Endothelial cell of umbilical vein (primary cell): ENCODE results near the gene RBM20. TPM values are rescaled to one million over a fixed set of nuclear protein-coding genes. Genes with fewer than 3 reads are reported as not detected.

Experiments used
- BruUV-seq: library from RNA; stranded (reverse); fragments of 400-500 nt; replicated peaks from 2 replicates; lab custom pipeline; 2021; lab: Mats Ljungman, UMichigan
- CTCF ChIA-PET: fragments of 300-600, 350-600 bp; sonication (Branson Sonifier 250); formaldehyde crosslinking; loops from one replicate; lab custom pipeline; 2021; ENCODE audit warnings: antibody characterized with exemption, inconsistent platforms; lab: Charles Lee
- POLR2A ChIA-PET: fragments of 300-600, 350-600 bp; sonication (Branson Sonifier 250); formaldehyde crosslinking; loops from one replicate; lab custom pipeline; 2021; ENCODE audit warnings: antibody characterized with exemption, inconsistent platforms; lab: Charles Lee
- DNase-seq: peaks from one replicate; pipeline ENCODE4 v3.0.0-alpha.2; 2011; ENCODE audit warnings: low read depth, low spot score
- FAIRE-seq: peaks from 2 replicates; lab custom pipeline; 2011; peaks lifted over from hg19 to GRCh38; lab: Jason Lieb, UNC
- H2AFZ ChIP-seq: 2 replicates; pipeline ENCODE4 v1.6.0; 2012; ENCODE audit warnings: low read depth, low read length, control low read depth, inconsistent platforms
- H3K27ac ChIP-seq: 2 replicates; pipeline ENCODE4 v1.5.1; 2011; ENCODE audit warnings: low read depth, mild to moderate bottlenecking, control low read depth, low read length, moderate library complexity; ENCODE audit not compliant: insufficient read depth
- H3K27me3 ChIP-seq, 2 experiments: 2 replicates each; pipeline versions ENCODE4 v1.6.0 to v1.6.1; 2011; ENCODE audit warnings: low read length in 2 of 2, mixed read lengths in 1 of 2; ENCODE audit not compliant: control insufficient read depth in 2 of 2, insufficient read depth in 2 of 2
- H3K36me3 ChIP-seq, 2 experiments: 2 replicates in 1 of 2; 3 replicates in 1 of 2; pipeline ENCODE4 v1.5.1; 2011; ENCODE audit warnings: low read length in 2 of 2, mild to moderate bottlenecking in 1 of 2, moderate library complexity in 1 of 2; ENCODE audit not compliant: control insufficient read depth in 2 of 2, insufficient read depth in 2 of 2; ENCODE audit errors: extremely low read depth in 1 of 2
- H3K4me1 ChIP-seq: 3 replicates; pipeline ENCODE4 v1.5.1; 2011; ENCODE audit warnings: mild to moderate bottlenecking, low read length; ENCODE audit not compliant: control insufficient read depth, insufficient read depth; ENCODE audit errors: extremely low read depth
- H3K4me2 ChIP-seq: 2 replicates; pipeline ENCODE4 v1.6.1; 2011; ENCODE audit warnings: low read length, control low read depth, mixed read lengths; ENCODE audit not compliant: insufficient read depth
- H3K4me3 ChIP-seq, 3 experiments: fragments of 200-600 bp in 1 of 3; sonication (generic), shearing (Covaris generic) in 1 of 3; replicated peaks in 1 of 3; 2 replicates each; pipeline ENCODE4 v1.5.1; 2011 to 2016; ENCODE audit warnings: control low read depth in 3 of 3, low read length in 3 of 3, mild to moderate bottlenecking in 2 of 3, inconsistent platforms in 1 of 3, low read depth in 1 of 3, moderate library complexity in 1 of 3; ENCODE audit not compliant: insufficient read depth in 1 of 3
- H3K79me2 ChIP-seq: 2 replicates; pipeline ENCODE4 v1.6.0; 2012; ENCODE audit warnings: low read length, inconsistent platforms; ENCODE audit not compliant: control insufficient read depth, insufficient read depth
- H3K9ac ChIP-seq: replicated peaks from 2 replicates; pipeline ENCODE3; 2011; ENCODE audit warnings: low read length, control low read depth; ENCODE audit not compliant: insufficient read depth; ENCODE audit errors: extremely low read depth
- H3K9me1 ChIP-seq: replicated peaks from 3 replicates; pipeline ENCODE4 v1.6.0; 2011; ENCODE audit warnings: mild to moderate bottlenecking, low read length; ENCODE audit not compliant: control insufficient read depth, insufficient read depth; ENCODE audit errors: extremely low read depth
- H3K9me3 ChIP-seq: replicated peaks from 2 replicates; pipeline ENCODE4 v1.5.1; 2012; ENCODE audit warnings: low read length, inconsistent platforms; ENCODE audit not compliant: control insufficient read depth, insufficient read depth
- H4K20me1 ChIP-seq: replicated peaks from 2 replicates; pipeline ENCODE3; 2011; ENCODE audit warnings: mild to moderate bottlenecking, low read length; ENCODE audit not compliant: control insufficient read depth, insufficient read depth; ENCODE audit errors: extremely low read depth
- EZH2 ChIP-seq: IDR thresholded peaks from 2 replicates; pipeline ENCODE4 v1.6.1; 2012; ENCODE audit warnings: borderline replicate concordance, low read depth, mild to moderate bottlenecking, moderate library complexity, low read length, inconsistent platforms; ENCODE audit not compliant: severe bottlenecking
- FOS ChIP-seq: IDR thresholded peaks from 2 replicates; pipeline ENCODE4 v1.6.1; 2011; ENCODE audit warnings: mild to moderate bottlenecking, low read length, moderate library complexity, borderline replicate concordance; ENCODE audit not compliant: insufficient read depth
- GATA2 ChIP-seq: IDR thresholded peaks from 2 replicates; pipeline ENCODE4 v1.7.0; 2011; ENCODE audit warnings: low read depth, mild to moderate bottlenecking, moderate library complexity, mixed read lengths, low read length; ENCODE audit not compliant: insufficient read length, insufficient read depth
- JUN ChIP-seq: IDR thresholded peaks from 2 replicates; pipeline ENCODE4 v1.6.1; 2011; ENCODE audit warnings: borderline replicate concordance, low read depth; ENCODE audit not compliant: insufficient read length, insufficient read depth
- MYC ChIP-seq: IDR thresholded peaks from one replicate; pipeline ENCODE4 v1.6.1; 2011; ENCODE audit warnings: mild to moderate bottlenecking, low read depth, low read length
- POLR2A ChIP-seq: IDR thresholded peaks from 2 replicates; pipeline ENCODE4 v1.6.1; 2012; ENCODE audit warnings: low read depth, mild to moderate bottlenecking, control low read depth, low read length
- POLR2AphosphoS5 ChIP-seq: IDR thresholded peaks from 2 replicates; pipeline ENCODE4 v1.6.1; 2012; ENCODE audit warnings: low read depth, mild to moderate bottlenecking, control low read depth, low read length, moderate library complexity; ENCODE audit not compliant: insufficient read depth
- dilution Hi-C: fragments of 300-500 bp; cut with MboI; formaldehyde crosslinking; loops from one replicate; pipeline ENCODE4 v1.15.0; 2019; ENCODE audit warnings: low sequenced_read_pairs; ENCODE audit not compliant: extremely low pct_ligation_motif_present
- intact Hi-C: fragments of 100-400 bp; cut with micrococcal nuclease; formaldehyde crosslinking; loops from one replicate; pipeline ENCODE4 v1.10.0; 2022
- polyA plus RNA-seq, 4 experiments: library from polyadenylated mRNA; depleted of rRNA in 3 of 4; stranded (reverse) in 3 of 4; unstranded in 1 of 4; fragments of >200 nt; gene quantifications; 2 replicates each; pipeline versions ENCODE4 v1.2.1 to v1.2.3, GENCODE V29; 2011 to 2012; ENCODE audit warnings: missing spikeins in 1 of 4
- total RNA-seq: library from RNA; stranded (reverse); gene quantifications from 2 replicates; pipeline ENCODE4 v1.2.3, GENCODE V29; 2021
- TF ChIP-seq, protein P1 (sequence below): IDR thresholded peaks from 2 replicates; pipeline ENCODE4 v1.6.1; 2011; ENCODE audit not compliant: insufficient read depth, insufficient read length
- TF ChIP-seq, protein P2 (sequence below), 2 donors: IDR thresholded peaks; 1 replicate in 1 of 2; 2 replicates in 1 of 2; pipeline ENCODE4 v1.5.1; 2011; ENCODE audit warnings: low read length in 2 of 2, mild to moderate bottlenecking in 2 of 2, moderate library complexity in 2 of 2, control low read depth in 1 of 2, inconsistent platforms in 1 of 2, low read depth in 1 of 2; ENCODE audit not compliant: insufficient read depth in 1 of 2; ENCODE audit errors: extremely low read depth in 1 of 2

Gene RBM20
- total and polyA plus RNA-seq, 2 donors (not counting 3 experiments of a cell fraction or from before 2014, with no cell fraction given): 0.04 TPM; not detected in 1

DNA sequence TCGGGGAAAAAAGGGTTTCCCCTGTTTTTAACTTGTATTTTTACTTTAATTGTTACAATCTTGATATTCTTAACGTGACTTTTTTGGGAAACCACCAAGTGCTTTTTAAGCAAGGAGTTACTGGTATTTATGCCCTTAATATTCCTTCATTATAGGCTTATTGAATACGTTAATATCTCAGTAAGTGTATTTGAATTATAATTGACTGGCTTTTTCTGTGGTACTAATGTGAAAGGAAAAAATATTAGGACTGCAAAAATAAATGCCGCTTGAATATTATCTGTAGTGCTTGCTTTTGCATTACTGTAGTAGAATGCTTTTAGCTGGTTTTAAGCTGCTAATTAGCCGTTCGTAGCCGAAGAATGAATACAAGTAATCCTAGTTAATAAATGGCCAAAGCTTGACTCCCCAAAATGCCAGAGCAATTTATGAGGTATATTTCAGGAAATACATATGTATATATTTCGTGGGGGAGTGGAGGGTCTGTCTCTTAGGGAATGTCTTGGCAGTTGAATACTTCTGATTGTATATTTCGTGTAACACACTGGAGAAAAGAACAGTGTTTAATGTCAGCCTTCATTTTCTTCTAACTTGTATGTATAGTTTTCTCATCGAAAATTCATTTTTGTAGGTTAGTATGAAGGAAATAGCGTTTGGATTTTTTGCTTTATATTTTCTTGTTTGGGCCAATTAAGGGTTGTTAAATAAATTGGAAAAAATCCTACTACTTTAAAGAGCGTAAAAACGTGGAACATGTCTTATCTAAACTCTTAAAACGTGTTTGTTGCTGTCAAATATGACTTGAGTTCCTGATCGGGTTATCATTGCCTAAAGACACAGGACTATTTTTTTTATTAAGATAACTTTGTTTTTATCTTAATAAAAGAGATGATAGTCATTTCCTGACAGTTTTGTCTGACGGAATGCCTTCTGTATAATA, 229.1 kb downstream of the RBM20 start:
- H2AFZ ChIP-seq: peak overlapping the region; percentile 91
- peak overlapping the region; percentile 81 for H3K9ac ChIP-seq
- no peaks in the 10 kb centered on the region for H3K9me3 ChIP-seq
- TF ChIP-seq MYC (no peak), POLR2A (no peak), FOS (no peak), POLR2AphosphoS5 (no peak), GATA2 (no peak), JUN (no peak), EZH2 (no peak)
- TF ChIP-seq, protein P1, sequence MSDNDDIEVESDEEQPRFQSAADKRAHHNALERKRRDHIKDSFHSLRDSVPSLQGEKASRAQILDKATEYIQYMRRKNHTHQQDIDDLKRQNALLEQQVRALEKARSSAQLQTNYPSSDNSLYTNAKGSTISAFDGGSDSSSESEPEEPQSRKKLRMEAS: no peak
- TF ChIP-seq, protein P2, sequence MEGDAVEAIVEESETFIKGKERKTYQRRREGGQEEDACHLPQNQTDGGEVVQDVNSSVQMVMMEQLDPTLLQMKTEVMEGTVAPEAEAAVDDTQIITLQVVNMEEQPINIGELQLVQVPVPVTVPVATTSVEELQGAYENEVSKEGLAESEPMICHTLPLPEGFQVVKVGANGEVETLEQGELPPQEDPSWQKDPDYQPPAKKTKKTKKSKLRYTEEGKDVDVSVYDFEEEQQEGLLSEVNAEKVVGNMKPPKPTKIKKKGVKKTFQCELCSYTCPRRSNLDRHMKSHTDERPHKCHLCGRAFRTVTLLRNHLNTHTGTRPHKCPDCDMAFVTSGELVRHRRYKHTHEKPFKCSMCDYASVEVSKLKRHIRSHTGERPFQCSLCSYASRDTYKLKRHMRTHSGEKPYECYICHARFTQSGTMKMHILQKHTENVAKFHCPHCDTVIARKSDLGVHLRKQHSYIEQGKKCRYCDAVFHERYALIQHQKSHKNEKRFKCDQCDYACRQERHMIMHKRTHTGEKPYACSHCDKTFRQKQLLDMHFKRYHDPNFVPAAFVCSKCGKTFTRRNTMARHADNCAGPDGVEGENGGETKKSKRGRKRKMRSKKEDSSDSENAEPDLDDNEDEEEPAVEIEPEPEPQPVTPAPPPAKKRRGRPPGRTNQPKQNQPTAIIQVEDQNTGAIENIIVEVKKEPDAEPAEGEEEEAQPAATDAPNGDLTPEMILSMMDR (IDR thresholded peaks at IDR 0.05; ENCODE audit: extremely low read depth in 1 of 2, insufficient read depth in 1 of 2, low read depth in 1 of 2, low read length in 2 of 2): no peak
- H3K4me1 ChIP-seq: peaks cover 21% of the 10 kb centered on the region
- BruUV-seq: TSS peak; percentile 24
- dilution Hi-C loops: no loop called here
- peak overlapping the region; percentile 55 to 96 (median 85) for H3K4me3 ChIP-seq
- DNase-seq (peak; percentile 12), FAIRE-seq (no peak)
- peak overlapping the region; percentile 57 for H3K27ac ChIP-seq
- peak overlapping the region; percentile 99 for H3K4me2 ChIP-seq
- CTCF ChIA-PET: interaction anchor here (0.6 to 1.8 kb wide), 8 partner anchors 9 to 185 kb away, joined by 3 to 9 read pairs (median 4); no protein-coding TSS in a partner anchor
- H3K36me3 ChIP-seq: no peaks in the 10 kb centered on the region
- no peaks in the 10 kb centered on the region for H4K20me1 ChIP-seq
- H3K79me2 ChIP-seq: no peaks in the 10 kb centered on the region
- no peaks in the 10 kb centered on the region for H3K9me1 ChIP-seq
- intact Hi-C loops: loop anchor here (1.0 to 5.0 kb wide), 4 partner anchors 70 to 566 kb away; no protein-coding TSS in a partner anchor
- peaks cover 0 to 3% of the 10 kb centered on the region in 2 experiments for H3K27me3 ChIP-seq
- POLR2A ChIA-PET: no interaction called here
